D721Med (cell line): ENCODE data around the gene TTLL11.

Source experiments
- DNase-seq: peaks from one replicate; pipeline ENCODE4 v3.0.0; 2011; ENCODE audit warnings: low spot score; ENCODE audit not compliant: insufficient read length
- FAIRE-seq: peaks from 2 replicates; lab custom pipeline; 2011; peaks lifted over from hg19 to GRCh38; lab: Jason Lieb, UNC
- CTCF ChIP-seq: IDR thresholded peaks from 2 replicates; pipeline ENCODE4 v1.5.1; 2012; ENCODE audit warnings: mild to moderate bottlenecking, control low read depth; ENCODE audit not compliant: insufficient read depth; ENCODE audit errors: missing control alignments

TTLL11 gene

GRCh38 chr9:121990600-121991306 is 102.4 kb downstream of the TTLL11 start:
- TF ChIP-seq CTCF = no peak
- FAIRE-seq = no peak
- no peak for DNase-seq

- no peak for DNase-seq
- FAIRE-seq = no peak
- peak; percentile 40 for TF ChIP-seq CTCF
These were observed 104.1 kb downstream of the TTLL11 start for GRCh38 chr9:121989010-121989409.

DNA sequence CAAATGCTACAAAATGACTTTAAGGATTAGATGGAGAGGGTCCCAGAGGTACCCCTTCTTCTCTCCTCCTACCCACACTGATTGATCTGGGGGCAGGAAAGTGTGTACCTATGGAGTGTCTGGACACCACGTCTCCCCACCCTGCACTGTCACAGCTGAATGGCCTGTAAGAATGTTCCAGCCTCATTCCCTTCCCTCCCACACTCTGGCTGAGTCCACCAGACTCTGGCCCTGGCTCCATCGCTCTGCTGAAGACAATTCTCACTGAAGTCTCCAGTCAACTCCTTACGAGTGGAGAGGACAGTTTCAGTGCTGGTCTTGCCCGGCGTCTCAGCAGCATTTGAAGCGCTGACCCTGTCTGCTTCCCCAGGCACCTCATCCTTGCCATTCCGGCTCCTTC is 105.8 kb downstream of the TTLL11 start:
- no peak for TF ChIP-seq CTCF
- FAIRE-seq (no peak), DNase-seq (no peak)

DNA sequence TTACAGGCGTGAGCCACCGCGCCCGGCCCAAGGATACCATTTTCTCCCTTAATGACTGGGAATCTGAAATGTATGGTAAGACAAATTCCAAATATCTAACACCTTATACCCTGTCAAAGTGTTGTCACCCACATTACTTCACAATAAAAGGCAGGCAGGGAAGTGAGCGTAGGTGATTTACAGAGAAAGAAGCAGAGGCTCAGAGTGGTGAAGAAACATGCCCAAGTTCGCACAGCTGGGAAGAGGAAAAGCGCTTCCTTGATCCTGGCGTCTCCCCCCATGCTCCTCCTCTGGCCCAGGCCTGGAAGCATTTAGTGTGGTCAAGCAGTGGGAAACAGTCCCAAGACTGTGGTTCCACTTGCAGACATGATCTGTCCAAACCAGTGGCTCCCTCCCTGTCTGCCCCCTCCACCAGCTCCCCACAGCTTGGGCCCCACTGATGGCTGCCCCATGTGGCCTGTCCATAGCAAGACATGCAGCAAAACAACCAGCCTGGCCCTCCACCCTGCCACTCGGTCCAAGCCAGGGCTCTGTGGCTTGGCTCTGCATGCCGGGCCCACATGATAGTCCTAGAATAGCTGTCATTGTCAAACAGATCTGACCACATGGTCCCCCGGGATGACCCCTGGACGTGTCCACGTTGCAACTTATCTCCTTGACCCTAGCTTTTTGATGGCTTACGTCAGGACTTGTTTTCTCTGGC is 107.2 kb downstream of the TTLL11 start:
- DNase-seq (no peak), FAIRE-seq (no peak)
- no peak for TF ChIP-seq CTCF

- no peak for DNase-seq
- TF ChIP-seq CTCF = no peak
- no peak for FAIRE-seq
These were observed 108.2 kb downstream of the TTLL11 start for GRCh38 chr9:121984726-121985402.

DNA sequence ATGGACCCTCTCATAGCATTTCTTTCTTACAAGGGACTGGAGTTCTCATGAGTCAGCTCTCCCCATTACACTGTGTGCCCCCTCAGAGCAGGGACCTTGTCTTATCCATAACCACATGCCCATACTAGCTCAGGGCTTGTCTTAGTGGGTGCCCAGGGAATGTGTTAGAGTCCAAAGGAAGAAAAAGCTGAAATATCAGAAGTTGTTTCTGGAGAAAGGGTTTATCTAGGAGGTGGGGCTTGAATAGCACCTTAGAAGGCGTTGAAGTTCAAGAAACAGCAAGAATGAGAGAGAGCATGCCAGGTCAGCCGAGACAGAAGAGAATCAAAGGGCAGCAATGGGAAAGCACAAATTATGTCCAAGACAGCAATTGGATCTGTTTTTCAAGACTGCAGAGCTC is 109.4 kb downstream of the TTLL11 start:
- no peak for DNase-seq

More for the DNA sequence above, 109.4 kb downstream of the TTLL11 start:
- TF ChIP-seq CTCF = no peak
- no peak for FAIRE-seq
